Measurements from ENCODE around the gene GNG4. TPM values are rescaled to one million over a fixed set of nuclear protein-coding genes. Genes with fewer than 3 reads are reported as not detected.

Gene GNG4
- total RNA-seq, 3 donors from 2014 or later = 2.9 to 7.7 (median 4.6) TPM

- no peak for TF ChIP-seq CTCF (IDR thresholded peaks at IDR 0.05)
- DNase-seq (no peak), ATAC-seq (no peak)
- no peaks in the 10 kb centered on the region for H3K4me1 ChIP-seq (ENCODE audit: low read depth)
- intact Hi-C loops (cut with DNase I, micrococcal nuclease) = no loop called here
- H3K4me3 ChIP-seq = no peak overlapping the region
- H3K9me3 ChIP-seq = peaks cover under 1% of the 10 kb centered on the region
- H3K36me3 ChIP-seq (ENCODE audit: low read depth) = no peaks in the 10 kb centered on the region
Measured at GRCh38 chr1:235567812-235568503, 81.6 kb downstream of the GNG4 start.

- TF ChIP-seq CTCF (IDR thresholded peaks at IDR 0.05) = no peak
- intact Hi-C loops (cut with DNase I, micrococcal nuclease) = no loop called here
- no peaks in the 10 kb centered on the region for H3K36me3 ChIP-seq (ENCODE audit: low read depth)
- ATAC-seq (no peak), DNase-seq (no peak)
- no peaks in the 10 kb centered on the region for H3K4me1 ChIP-seq (ENCODE audit: low read depth)
- H3K4me3 ChIP-seq = no peak overlapping the region
- peaks cover 2% of the 10 kb centered on the region for H3K9me3 ChIP-seq
Measured at GRCh38 chr1:235566084-235566483, 83.5 kb downstream of the GNG4 start.

GRCh38 chr1:235563513-235564061 lies 86.0 kb downstream of the GNG4 start:
- ATAC-seq = no peak
- intact Hi-C loops (cut with DNase I, micrococcal nuclease) = no loop called here

GRCh38 chr1:235562589-235562988 lies 87.0 kb downstream of the GNG4 start:
- Histone ChIP-seq H3K4me3 (no peak overlapping the region), H3K9me3 (peaks cover 2% of the 10 kb centered on the region), H3K36me3 (ENCODE audit: low read depth) (no peaks in the 10 kb centered on the region), H3K4me1 (ENCODE audit: low read depth) (no peaks in the 10 kb centered on the region)
- ATAC-seq = no peak
- intact Hi-C loops (cut with DNase I, micrococcal nuclease) = no loop called here
- no peak for TF ChIP-seq CTCF (IDR thresholded peaks at IDR 0.05)
- DNase-seq = no peak

More at GRCh38 chr1:235563513-235564061, 86.0 kb downstream of the GNG4 start:
- no peaks in the 10 kb centered on the region for H3K4me1 ChIP-seq (ENCODE audit: low read depth)
- no peak for TF ChIP-seq CTCF (IDR thresholded peaks at IDR 0.05)
- H3K4me3 ChIP-seq = no peak overlapping the region
- peaks cover 2% of the 10 kb centered on the region for H3K9me3 ChIP-seq
- DNase-seq = no peak
- no peaks in the 10 kb centered on the region for H3K36me3 ChIP-seq (ENCODE audit: low read depth)

- H3K36me3 ChIP-seq (ENCODE audit: low read depth) = no peaks in the 10 kb centered on the region
- H3K9me3 ChIP-seq = peaks cover 2% of the 10 kb centered on the region
- H3K4me3 ChIP-seq = no peak overlapping the region
- ATAC-seq (no peak), DNase-seq (no peak)
- intact Hi-C loops (cut with DNase I, micrococcal nuclease) = no loop called here
- no peak for TF ChIP-seq CTCF (IDR thresholded peaks at IDR 0.05)
- H3K4me1 ChIP-seq (ENCODE audit: low read depth) = no peaks in the 10 kb centered on the region
Measured at GRCh38 chr1:235558621-235559169, 90.9 kb downstream of the GNG4 start.
